ENCODE measurements around the gene TRDMT1. TPM values are rescaled to one million over a fixed set of nuclear protein-coding genes. Genes with fewer than 3 reads are reported as not detected.

Gene TRDMT1
- total RNA-seq, 1 donor from 2014 or later: 16.2 TPM

Small RNA genes lying within 50 kb of the gene (small RNA-seq; reads per million reads assigned to genes)
- gene AC067747.1: not detected

Other genes starting within 250 kb of the TRDMT1 start
- gene CUBN, start 71.9 kb downstream of the TRDMT1 start, total RNA-seq: 4.2 TPM
- gene VIM, start 26.6 kb upstream of the TRDMT1 start, total RNA-seq: 1,688 TPM

All from skeletal muscle tissue (tissue), 2 donors.